Calu3 (cell line): Measurements from ENCODE around the gene HLX. TPM values are rescaled to one million over a fixed set of nuclear protein-coding genes. Genes with fewer than 3 reads are reported as not detected.

Experiments
- BruUV-seq: library from RNA; stranded (reverse); fragments of 400-500 nt; replicated peaks from 2 replicates; lab custom pipeline; 2021; lab: Mats Ljungman, UMichigan
- CTCF ChIA-PET: fragments of 300-600 bp; sonication (Branson Sonifier 250); formaldehyde crosslinking; loops from one replicate; lab custom pipeline; 2022; ENCODE audit warnings: antibody characterized with exemption; lab: Charles Lee
- DNase-seq: peaks from one replicate; pipeline ENCODE4 v3.0.0; 2022
- H3K27ac Mint-ChIP-seq: one replicate; pipeline ENCODE4 v1.8.0; 2022; ENCODE audit warnings: mixed read lengths; ENCODE audit not compliant: unreplicated experiment
- H3K27me3 Mint-ChIP-seq: one replicate; pipeline ENCODE4 v1.8.0; 2022; ENCODE audit warnings: mixed read lengths; ENCODE audit not compliant: unreplicated experiment
- H3K36me3 Mint-ChIP-seq: one replicate; pipeline ENCODE4 v1.8.0; 2022; ENCODE audit warnings: mild to moderate bottlenecking, moderate library complexity, mixed read lengths; ENCODE audit not compliant: insufficient read depth, unreplicated experiment
- H3K4me1 Mint-ChIP-seq: one replicate; pipeline ENCODE4 v1.8.0; 2022; ENCODE audit warnings: mild to moderate bottlenecking, low read depth, mixed read lengths; ENCODE audit not compliant: unreplicated experiment
- H3K4me3 Mint-ChIP-seq: one replicate; pipeline ENCODE4 v1.8.0; 2022; ENCODE audit warnings: mild to moderate bottlenecking, low read depth, moderate library complexity, mixed read lengths; ENCODE audit not compliant: unreplicated experiment
- H3K9me3 Mint-ChIP-seq: one replicate; pipeline ENCODE4 v1.8.0; 2022; ENCODE audit warnings: low read depth, mixed read lengths; ENCODE audit not compliant: unreplicated experiment
- CTCF ChIP-seq: fragments of 200-600 bp; IDR thresholded peaks from one replicate; pipeline ENCODE4 v1.8.0; 2022; ENCODE audit warnings: antibody characterized with exemption; ENCODE audit not compliant: unreplicated experiment
- intact Hi-C: fragments of 100-400 bp; cut with micrococcal nuclease; formaldehyde crosslinking; loops from one replicate; pipeline ENCODE4 v1.10.0; 2022; ENCODE audit not compliant: unreplicated experiment
- total RNA-seq: library from RNA; stranded (reverse); gene quantifications from 2 replicates; pipeline ENCODE4 v1.2.3, GENCODE V29; 2022

Gene HLX
- total RNA-seq, 1 experiment from 2014 or later = 0.09 TPM

- no peak for DNase-seq
- no peak for TF ChIP-seq CTCF
- Mint-ChIP-seq H3K9me3 (no peaks in the 10 kb centered on the region), H3K27me3 (peaks cover 74% of the 10 kb centered on the region), H3K4me1 (no peaks in the 10 kb centered on the region), H3K4me3 (no peak overlapping the region), H3K27ac (no peak overlapping the region), H3K36me3 (no peaks in the 10 kb centered on the region)
- CTCF ChIA-PET = no interaction called here
- no TSS peak for BruUV-seq
- intact Hi-C loops = no loop called here
Measured at GRCh38 chr1:220885971-220886370, 6.7 kb downstream of the HLX start.

- Mint-ChIP-seq H3K4me1 (no peaks in the 10 kb centered on the region), H3K9me3 (no peaks in the 10 kb centered on the region), H3K36me3 (no peaks in the 10 kb centered on the region), H3K27me3 (peaks cover 72% of the 10 kb centered on the region), H3K4me3 (no peak overlapping the region), H3K27ac (no peak overlapping the region)
- no TSS peak for BruUV-seq
- no peak for DNase-seq
- CTCF ChIA-PET = no interaction called here
- TF ChIP-seq CTCF = no peak
- intact Hi-C loops = no loop called here
Measured at GRCh38 chr1:220886470-220887201, 7.4 kb downstream of the HLX start.

GRCh38 chr1:220887202-220887519 is 7.9 kb downstream of the HLX start:
- CTCF ChIA-PET = no interaction called here
- intact Hi-C loops = no loop called here
- Mint-ChIP-seq H3K4me1 (no peaks in the 10 kb centered on the region), H3K27ac (no peak overlapping the region), H3K4me3 (no peak overlapping the region), H3K9me3 (no peaks in the 10 kb centered on the region), H3K36me3 (no peaks in the 10 kb centered on the region), H3K27me3 (peaks cover 66% of the 10 kb centered on the region)
- no TSS peak for BruUV-seq
- DNase-seq = no peak
- TF ChIP-seq CTCF = no peak

GRCh38 chr1:220887520-220888416 is 8.5 kb downstream of the HLX start:
- Mint-ChIP-seq H3K4me1 (no peaks in the 10 kb centered on the region), H3K27me3 (peaks cover 60% of the 10 kb centered on the region), H3K27ac (no peak overlapping the region), H3K9me3 (no peaks in the 10 kb centered on the region), H3K36me3 (no peaks in the 10 kb centered on the region), H3K4me3 (no peak overlapping the region)
- no peak for TF ChIP-seq CTCF
- CTCF ChIA-PET = no interaction called here
- DNase-seq = no peak
- intact Hi-C loops = no loop called here
- no TSS peak for BruUV-seq
